A549 (cell line): ENCODE measurements around the gene FGF14. TPM values are rescaled to one million over a fixed set of nuclear protein-coding genes. Genes with fewer than 3 reads are reported as not detected.

ENCODE experiments used
- ATAC-seq, 2 experiments: fragments of 200-7000 bp in 1 of 2; fragments of >200 bp in 1 of 2; cut with Nextera tagmentation in 1 of 2; cut with Tn5 transposase in 1 of 2; 3 replicates each; pipeline versions ENCODE4 v1.8.0 to v1.9.1; 2018 to 2020; ENCODE audit warnings: mild to moderate bottlenecking in 1 of 2, moderate library complexity in 1 of 2
- CTCF ChIA-PET: fragments of 300-600 bp; sonication (Branson Sonifier 250); formaldehyde crosslinking; extraction: SDS; loops from one replicate; lab custom pipeline; 2021; ENCODE audit warnings: antibody characterized with exemption, inconsistent platforms; lab: Yijun Ruan, JAX
- POLR2A ChIA-PET: fragments of 350-600 bp; formaldehyde crosslinking; extraction: SDS; loops from one replicate; lab custom pipeline; 2021; ENCODE audit warnings: antibody characterized with exemption, inconsistent platforms; lab: Yijun Ruan, JAX
- DNase-seq, 2 experiments: peaks; one replicate each; pipeline versions ENCODE4 v3.0.0 to v3.0.0-alpha.2; 2011 to 2016; ENCODE audit warnings: low read depth in 1 of 2, low spot score in 1 of 2
- FAIRE-seq: peaks from 2 replicates; lab custom pipeline; 2011; peaks lifted over from hg19 to GRCh38; lab: Jason Lieb, UNC
- H3K27ac ChIP-seq, 2 experiments: fragments of >200 bp; sonication (Bioruptor Twin); formaldehyde crosslinking; 3 replicates each; pipeline ENCODE4 v1.5.1; 2016 to 2017
- H3K4me1 ChIP-seq: fragments of >200 bp; sonication (Bioruptor Twin); formaldehyde crosslinking; 3 replicates; pipeline ENCODE4 v1.6.1; 2016
- H3K4me2 ChIP-seq: fragments of >200 bp; sonication (Bioruptor Twin); formaldehyde crosslinking; 3 replicates; pipeline ENCODE4 v1.6.1; 2016
- H3K4me3 ChIP-seq: fragments of >200 bp; sonication (Bioruptor Twin); formaldehyde crosslinking; 3 replicates; pipeline ENCODE4 v1.5.1; 2016
- H3K9me3 ChIP-seq: fragments of >200 bp; sonication (Bioruptor Twin); formaldehyde crosslinking; 3 replicates; pipeline ENCODE4 v1.6.1; 2016
- BHLHE40 ChIP-seq: IDR thresholded peaks from 2 replicates; pipeline ENCODE4 v1.6.1; 2012; ENCODE audit warnings: low read depth, low read length, inconsistent platforms
- CBX8 ChIP-seq: fragments of 200-600 bp; sonication (generic); IDR thresholded peaks from 2 replicates; pipeline ENCODE4 v1.6.1; 2016
- CHD2 ChIP-seq: fragments of 150-350 bp; IDR thresholded peaks from 2 replicates; pipeline ENCODE4 v1.6.1; 2014; ENCODE audit warnings: low read length; ENCODE audit not compliant: partially characterized antibody
- EHMT2 ChIP-seq: fragments of 200-600 bp; sonication (generic); IDR thresholded peaks from 2 replicates; pipeline ENCODE4 v1.6.1; 2016; ENCODE audit warnings: antibody characterized with exemption, low read depth, mild to moderate bottlenecking, moderate library complexity
- FOXS1 ChIP-seq: fragments of 250-450 bp; sonication (Bioruptor Pico); IDR thresholded peaks from 2 replicates; pipeline ENCODE4 v1.5.0; 2020; ENCODE audit warnings: mild to moderate bottlenecking, moderate library complexity
- GATA3 ChIP-seq: IDR thresholded peaks from 2 replicates; pipeline ENCODE4 v1.6.1; 2012; ENCODE audit warnings: borderline replicate concordance
- HEYL ChIP-seq: fragments of 250-450 bp; sonication (Bioruptor Pico); IDR thresholded peaks from 2 replicates; pipeline ENCODE4 v1.8.0; 2021; ENCODE audit warnings: mild to moderate bottlenecking, moderate library complexity
- HOXB13 ChIP-seq: fragments of 250-450 bp; sonication (Bioruptor Pico); IDR thresholded peaks from 2 replicates; pipeline ENCODE4 v1.5.0; 2020; ENCODE audit warnings: low read depth, mild to moderate bottlenecking, moderate library complexity
- MYC ChIP-seq: IDR thresholded peaks from 2 replicates; pipeline ENCODE4 v1.6.1; 2012; ENCODE audit warnings: mild to moderate bottlenecking, inconsistent platforms, low read length, improper control_type of control experiment, borderline replicate concordance
- NPAS2 ChIP-seq: fragments of 250-450 bp; sonication (Bioruptor Pico); IDR thresholded peaks from 2 replicates; pipeline ENCODE4 v1.8.0; 2022; ENCODE audit warnings: mild to moderate bottlenecking, moderate library complexity, borderline replicate concordance
- PHF8 ChIP-seq: fragments of 200-600 bp; sonication (generic); IDR thresholded peaks from 2 replicates; pipeline ENCODE4 v1.6.1; 2016; ENCODE audit warnings: low read depth, mild to moderate bottlenecking, antibody characterized with exemption, moderate library complexity, borderline replicate concordance
- RAD21 ChIP-seq, 2 experiments: fragments of >200 bp in 1 of 2; sonication (Bioruptor Twin) in 1 of 2; formaldehyde crosslinking in 1 of 2; IDR thresholded peaks in 1 of 2; conservative IDR thresholded peaks in 1 of 2; 2 replicates in 1 of 2; 3 replicates in 1 of 2; pipeline ENCODE4 v1.6.1; 2012 to 2018; ENCODE audit warnings: inconsistent platforms in 1 of 2
- SMC3 ChIP-seq: fragments of >200 bp; sonication (Bioruptor Twin); formaldehyde crosslinking; IDR thresholded peaks from 3 replicates; pipeline ENCODE4 v1.6.1; 2018; ENCODE audit warnings: inconsistent platforms
- TP53 ChIP-seq: fragments of 250-450 bp; sonication (Bioruptor Pico); IDR thresholded peaks from 2 replicates; pipeline ENCODE4 v1.5.0; 2021; ENCODE audit warnings: mild to moderate bottlenecking, moderate library complexity
- ZNF302 ChIP-seq: fragments of 250-450 bp; sonication (Bioruptor Pico); IDR thresholded peaks from 2 replicates; pipeline ENCODE4 v1.9.0; 2021; ENCODE audit warnings: inconsistent platforms, mild to moderate bottlenecking, moderate library complexity
- ZSCAN20 ChIP-seq: fragments of 250-450 bp; sonication (Bioruptor Pico); IDR thresholded peaks from 2 replicates; pipeline ENCODE4 v1.8.0; 2022; ENCODE audit warnings: mild to moderate bottlenecking, moderate library complexity
- WGBS: methylation state at CpG from one replicate; pipeline ENCODE4 v1.1.6; 2017; ENCODE audit errors: missing lambda C conversion rate; 5-methylcytosine and 5-hydroxymethylcytosine counted together
- polyA plus RNA-seq, 4 experiments: library from polyadenylated mRNA; depleted of rRNA in 3 of 4; stranded (reverse); fragments of >200 nt; fragmentation: RNase III in 1 of 4; extraction: RNeasy Plus Mini Kit Qiagen cat#74134 plus additional on column Dnase treatment in 1 of 4; gene quantifications; 2 replicates in 3 of 4; 3 replicates in 1 of 4; pipeline ENCODE4 v1.2.3, GENCODE V29; 2011 to 2017
- TF ChIP-seq, protein P1 (sequence below): fragments of >200 bp; sonication (Bioruptor Twin); formaldehyde crosslinking; IDR thresholded peaks from 3 replicates; pipeline ENCODE4 v1.5.1; 2016
- TF ChIP-seq, protein P2 (sequence below): fragments of 200-600 bp; sonication (generic); IDR thresholded peaks from 2 replicates; pipeline ENCODE4 v1.6.1; 2016; ENCODE audit warnings: antibody characterized with exemption, mild to moderate bottlenecking, moderate library complexity
- TF ChIP-seq, protein P3 (sequence below): fragments of 450-650 bp; IDR thresholded peaks from 2 replicates; pipeline ENCODE4 v1.6.1; 2014; ENCODE audit warnings: antibody characterized with exemption
- TF ChIP-seq, protein P4 (sequence below): IDR thresholded peaks from 2 replicates; pipeline ENCODE4 v1.6.1; 2012
- TF ChIP-seq, protein P5 (sequence below): fragments of >200 bp; sonication (Bioruptor Twin); formaldehyde crosslinking; IDR thresholded peaks from 3 replicates; pipeline ENCODE4 v1.6.1; 2016
- TF ChIP-seq, protein P6 (sequence below): fragments of >200 bp; sonication (Bioruptor Twin); formaldehyde crosslinking; IDR thresholded peaks from 2 replicates; pipeline ENCODE4 v1.6.1; 2016

FGF14 gene
- polyA plus RNA-seq, 2 of the 4 experiments (the other 2 are of a cell fraction) = not detected

- DNase-seq (peak; percentile 17 to 45), FAIRE-seq (no peak), ATAC-seq (peak; percentile 89 to 95)
- Histone ChIP-seq H3K9me3 (no peaks in the 10 kb centered on the region), H3K27ac (no peak overlapping the region), H3K4me3 (no peak overlapping the region), H3K4me1 (no peaks in the 10 kb centered on the region), H3K4me2 (no peak overlapping the region)
- ChIA-PET POLR2A (no interaction called here), CTCF (interaction anchor here (0.8 kb wide), 1 partner anchor 272 kb away, joined by 4 read pairs; no protein-coding TSS in a partner anchor)
- WGBS = 0% methylated on average over 1 of the region's 1 CpG
- TF ChIP-seq SMC3 = peak; percentile 28; the same call in 1 of the 3 replicates
- no peak for TF ChIP-seq NPAS2 (CRISPR knock-in tag)
- peak; percentile 44 to 57; a peak in 4 of 5 replicates for TF ChIP-seq RAD21 (conservative IDR thresholded peaks at IDR 0.05 in 1 of 2, IDR thresholded peaks at IDR 0.05 in 1 of 2)
- TF ChIP-seq, protein P1, sequence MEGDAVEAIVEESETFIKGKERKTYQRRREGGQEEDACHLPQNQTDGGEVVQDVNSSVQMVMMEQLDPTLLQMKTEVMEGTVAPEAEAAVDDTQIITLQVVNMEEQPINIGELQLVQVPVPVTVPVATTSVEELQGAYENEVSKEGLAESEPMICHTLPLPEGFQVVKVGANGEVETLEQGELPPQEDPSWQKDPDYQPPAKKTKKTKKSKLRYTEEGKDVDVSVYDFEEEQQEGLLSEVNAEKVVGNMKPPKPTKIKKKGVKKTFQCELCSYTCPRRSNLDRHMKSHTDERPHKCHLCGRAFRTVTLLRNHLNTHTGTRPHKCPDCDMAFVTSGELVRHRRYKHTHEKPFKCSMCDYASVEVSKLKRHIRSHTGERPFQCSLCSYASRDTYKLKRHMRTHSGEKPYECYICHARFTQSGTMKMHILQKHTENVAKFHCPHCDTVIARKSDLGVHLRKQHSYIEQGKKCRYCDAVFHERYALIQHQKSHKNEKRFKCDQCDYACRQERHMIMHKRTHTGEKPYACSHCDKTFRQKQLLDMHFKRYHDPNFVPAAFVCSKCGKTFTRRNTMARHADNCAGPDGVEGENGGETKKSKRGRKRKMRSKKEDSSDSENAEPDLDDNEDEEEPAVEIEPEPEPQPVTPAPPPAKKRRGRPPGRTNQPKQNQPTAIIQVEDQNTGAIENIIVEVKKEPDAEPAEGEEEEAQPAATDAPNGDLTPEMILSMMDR = peak; percentile 29; the same call in 1 of the 3 replicates
Observed at GRCh38 chr13:101785858-101786257, 616.0 kb downstream of the FGF14 start.

GRCh38 chr13:101784313-101784712 lies 617.5 kb downstream of the FGF14 start:
- DNase-seq (no peak), ATAC-seq (no peak), FAIRE-seq (no peak)
- H3K4me2 ChIP-seq = no peak overlapping the region
- ChIA-PET CTCF (no interaction called here), POLR2A (no interaction called here)
- H3K4me1 ChIP-seq = no peaks in the 10 kb centered on the region
- TF ChIP-seq HEYL = no peak
- no peak for TF ChIP-seq NPAS2 (CRISPR knock-in tag)
- TF ChIP-seq, protein P2, sequence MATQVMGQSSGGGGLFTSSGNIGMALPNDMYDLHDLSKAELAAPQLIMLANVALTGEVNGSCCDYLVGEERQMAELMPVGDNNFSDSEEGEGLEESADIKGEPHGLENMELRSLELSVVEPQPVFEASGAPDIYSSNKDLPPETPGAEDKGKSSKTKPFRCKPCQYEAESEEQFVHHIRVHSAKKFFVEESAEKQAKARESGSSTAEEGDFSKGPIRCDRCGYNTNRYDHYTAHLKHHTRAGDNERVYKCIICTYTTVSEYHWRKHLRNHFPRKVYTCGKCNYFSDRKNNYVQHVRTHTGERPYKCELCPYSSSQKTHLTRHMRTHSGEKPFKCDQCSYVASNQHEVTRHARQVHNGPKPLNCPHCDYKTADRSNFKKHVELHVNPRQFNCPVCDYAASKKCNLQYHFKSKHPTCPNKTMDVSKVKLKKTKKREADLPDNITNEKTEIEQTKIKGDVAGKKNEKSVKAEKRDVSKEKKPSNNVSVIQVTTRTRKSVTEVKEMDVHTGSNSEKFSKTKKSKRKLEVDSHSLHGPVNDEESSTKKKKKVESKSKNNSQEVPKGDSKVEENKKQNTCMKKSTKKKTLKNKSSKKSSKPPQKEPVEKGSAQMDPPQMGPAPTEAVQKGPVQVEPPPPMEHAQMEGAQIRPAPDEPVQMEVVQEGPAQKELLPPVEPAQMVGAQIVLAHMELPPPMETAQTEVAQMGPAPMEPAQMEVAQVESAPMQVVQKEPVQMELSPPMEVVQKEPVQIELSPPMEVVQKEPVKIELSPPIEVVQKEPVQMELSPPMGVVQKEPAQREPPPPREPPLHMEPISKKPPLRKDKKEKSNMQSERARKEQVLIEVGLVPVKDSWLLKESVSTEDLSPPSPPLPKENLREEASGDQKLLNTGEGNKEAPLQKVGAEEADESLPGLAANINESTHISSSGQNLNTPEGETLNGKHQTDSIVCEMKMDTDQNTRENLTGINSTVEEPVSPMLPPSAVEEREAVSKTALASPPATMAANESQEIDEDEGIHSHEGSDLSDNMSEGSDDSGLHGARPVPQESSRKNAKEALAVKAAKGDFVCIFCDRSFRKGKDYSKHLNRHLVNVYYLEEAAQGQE = no peak
- no peak for TF ChIP-seq PHF8
- TF ChIP-seq TP53 = no peak
- TF ChIP-seq HOXB13 (CRISPR knock-in tag) = no peak
- H3K27ac ChIP-seq = no peak overlapping the region
- no peaks in the 10 kb centered on the region for H3K9me3 ChIP-seq
- H3K4me3 ChIP-seq = no peak overlapping the region

DNA sequence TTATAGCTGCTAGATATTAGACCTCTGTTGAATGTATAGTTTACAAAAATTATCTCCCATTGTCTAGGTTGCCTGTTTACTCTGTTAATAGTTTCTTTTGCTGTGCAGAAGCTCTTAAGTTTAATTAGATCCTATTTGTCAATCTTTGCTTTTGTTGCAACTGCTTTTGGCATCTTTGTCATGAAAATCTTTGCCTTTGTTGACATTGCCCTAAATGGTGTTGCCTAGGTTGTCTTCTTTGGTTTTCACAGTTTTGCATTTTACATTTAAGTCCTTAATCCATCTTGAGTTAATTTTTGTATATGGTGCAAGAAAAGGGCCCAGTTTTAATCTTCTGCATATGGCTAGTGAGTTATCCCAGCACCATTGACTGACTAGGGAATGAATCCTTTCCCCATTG lies 618.3 kb downstream of the FGF14 start:
- ChIA-PET POLR2A (no interaction called here), CTCF (no interaction called here)
- H3K4me1 ChIP-seq = no peaks in the 10 kb centered on the region
- H3K4me3 ChIP-seq = no peak overlapping the region
- no peak for ATAC-seq
- no peaks in the 10 kb centered on the region for H3K9me3 ChIP-seq
- DNase-seq = no peak
- H3K27ac ChIP-seq = no peak overlapping the region
- no peak for FAIRE-seq
- no peak overlapping the region for H3K4me2 ChIP-seq
- TF ChIP-seq, protein P3, sequence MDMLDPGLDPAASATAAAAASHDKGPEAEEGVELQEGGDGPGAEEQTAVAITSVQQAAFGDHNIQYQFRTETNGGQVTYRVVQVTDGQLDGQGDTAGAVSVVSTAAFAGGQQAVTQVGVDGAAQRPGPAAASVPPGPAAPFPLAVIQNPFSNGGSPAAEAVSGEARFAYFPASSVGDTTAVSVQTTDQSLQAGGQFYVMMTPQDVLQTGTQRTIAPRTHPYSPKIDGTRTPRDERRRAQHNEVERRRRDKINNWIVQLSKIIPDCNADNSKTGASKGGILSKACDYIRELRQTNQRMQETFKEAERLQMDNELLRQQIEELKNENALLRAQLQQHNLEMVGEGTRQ = no peak
- TF ChIP-seq, protein P1 = no peak
- TF ChIP-seq ZSCAN20 (no peak), ZNF302 (CRISPR knock-in tag) (no peak), CHD2 (no peak), MYC (no peak), BHLHE40 (no peak), FOXS1 (CRISPR knock-in tag) (no peak), NPAS2 (CRISPR knock-in tag) (no peak), CBX8 (no peak), EHMT2 (no peak), RAD21 (conservative IDR thresholded peaks at IDR 0.05 in 1 of 2, IDR thresholded peaks at IDR 0.05 in 1 of 2) (no peak), GATA3 (no peak)
- TF ChIP-seq, protein P4, sequence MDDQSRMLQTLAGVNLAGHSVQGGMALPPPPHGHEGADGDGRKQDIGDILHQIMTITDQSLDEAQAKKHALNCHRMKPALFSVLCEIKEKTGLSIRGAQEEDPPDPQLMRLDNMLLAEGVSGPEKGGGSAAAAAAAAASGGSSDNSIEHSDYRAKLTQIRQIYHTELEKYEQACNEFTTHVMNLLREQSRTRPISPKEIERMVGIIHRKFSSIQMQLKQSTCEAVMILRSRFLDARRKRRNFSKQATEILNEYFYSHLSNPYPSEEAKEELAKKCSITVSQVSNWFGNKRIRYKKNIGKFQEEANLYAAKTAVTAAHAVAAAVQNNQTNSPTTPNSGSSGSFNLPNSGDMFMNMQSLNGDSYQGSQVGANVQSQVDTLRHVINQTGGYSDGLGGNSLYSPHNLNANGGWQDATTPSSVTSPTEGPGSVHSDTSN = no peak
- TF ChIP-seq, protein P5, sequence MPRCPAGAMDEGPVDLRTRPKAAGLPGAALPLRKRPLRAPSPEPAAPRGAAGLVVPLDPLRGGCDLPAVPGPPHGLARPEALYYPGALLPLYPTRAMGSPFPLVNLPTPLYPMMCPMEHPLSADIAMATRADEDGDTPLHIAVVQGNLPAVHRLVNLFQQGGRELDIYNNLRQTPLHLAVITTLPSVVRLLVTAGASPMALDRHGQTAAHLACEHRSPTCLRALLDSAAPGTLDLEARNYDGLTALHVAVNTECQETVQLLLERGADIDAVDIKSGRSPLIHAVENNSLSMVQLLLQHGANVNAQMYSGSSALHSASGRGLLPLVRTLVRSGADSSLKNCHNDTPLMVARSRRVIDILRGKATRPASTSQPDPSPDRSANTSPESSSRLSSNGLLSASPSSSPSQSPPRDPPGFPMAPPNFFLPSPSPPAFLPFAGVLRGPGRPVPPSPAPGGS = no peak
- TF ChIP-seq, protein P6, sequence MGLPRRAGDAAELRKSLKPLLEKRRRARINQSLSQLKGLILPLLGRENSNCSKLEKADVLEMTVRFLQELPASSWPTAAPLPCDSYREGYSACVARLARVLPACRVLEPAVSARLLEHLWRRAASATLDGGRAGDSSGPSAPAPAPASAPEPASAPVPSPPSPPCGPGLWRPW = no peak
